ENCODE measurements around the gene CFAP65. TPM values are rescaled to one million over a fixed set of nuclear protein-coding genes. Genes with fewer than 3 reads are reported as not detected.

Gene CFAP65
- total RNA-seq, 1 donor from 2014 or later = not detected

- no peak for DNase-seq (ENCODE audit: low spot score)
Observed at GRCh38 chr2:219060821-219061791, 19.8 kb upstream of the CFAP65 start, which contains the start of gene IHH. IHH (minus strand) TSS chr2:219060921; CDS start chr2:219060467, 454 bp downstream.

DNA sequence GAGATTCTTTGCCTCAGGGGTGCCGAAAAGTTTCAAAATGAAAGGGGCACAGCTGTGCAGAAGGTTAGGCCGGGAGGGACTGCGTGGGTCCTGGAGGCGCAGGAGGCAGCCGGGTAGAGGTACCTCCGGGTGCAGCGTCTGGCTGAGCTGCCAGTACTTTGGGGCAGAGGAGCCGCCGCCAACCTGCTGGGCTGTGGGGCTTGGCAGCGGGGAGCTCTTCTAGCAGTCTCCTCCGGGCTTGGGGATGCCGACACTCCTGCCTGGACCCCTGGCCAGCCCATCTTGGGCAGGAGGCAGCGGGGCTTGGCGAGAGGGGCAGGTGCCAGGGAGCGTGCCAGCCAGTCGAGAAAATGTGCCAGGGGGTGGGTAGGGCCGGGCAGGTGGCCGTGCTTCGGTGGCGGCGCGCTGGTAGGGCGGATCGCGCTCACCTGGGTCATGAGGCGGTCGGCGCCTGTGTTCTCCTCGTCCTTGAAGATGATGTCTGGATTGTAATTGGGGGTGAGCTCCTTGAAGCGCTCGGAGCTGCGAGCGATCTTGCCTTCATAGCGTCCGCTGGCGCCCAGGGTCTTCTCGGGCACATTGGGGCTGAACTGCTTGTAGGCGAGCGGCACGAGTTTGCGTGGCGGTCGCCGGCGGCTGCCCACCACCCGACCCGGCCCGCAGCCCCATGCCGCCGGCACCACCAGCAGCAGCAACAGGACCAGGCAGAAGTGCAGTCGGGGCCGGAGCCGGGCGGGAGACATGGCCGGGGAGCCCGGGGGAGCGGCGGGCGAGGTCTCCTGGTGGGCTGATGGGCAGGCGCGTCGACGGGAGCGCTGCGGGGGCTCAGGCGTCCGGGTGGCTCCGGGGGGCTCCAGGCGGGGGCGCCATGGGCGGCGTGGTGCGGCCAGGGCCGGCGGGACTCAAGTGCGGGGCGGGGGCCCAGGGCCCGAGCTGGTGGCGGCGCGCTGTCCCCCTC lies 18.7 kb upstream of the CFAP65 start:
- DNase-seq (ENCODE audit: low spot score) = no peak

- no peak for DNase-seq (ENCODE audit: low spot score)
Observed at GRCh38 chr2:219059375-219059724, 18.0 kb upstream of the CFAP65 start.

GRCh38 chr2:219058541-219059374 lies 17.4 kb upstream of the CFAP65 start:
- no peak for DNase-seq (ENCODE audit: low spot score)

DNA sequence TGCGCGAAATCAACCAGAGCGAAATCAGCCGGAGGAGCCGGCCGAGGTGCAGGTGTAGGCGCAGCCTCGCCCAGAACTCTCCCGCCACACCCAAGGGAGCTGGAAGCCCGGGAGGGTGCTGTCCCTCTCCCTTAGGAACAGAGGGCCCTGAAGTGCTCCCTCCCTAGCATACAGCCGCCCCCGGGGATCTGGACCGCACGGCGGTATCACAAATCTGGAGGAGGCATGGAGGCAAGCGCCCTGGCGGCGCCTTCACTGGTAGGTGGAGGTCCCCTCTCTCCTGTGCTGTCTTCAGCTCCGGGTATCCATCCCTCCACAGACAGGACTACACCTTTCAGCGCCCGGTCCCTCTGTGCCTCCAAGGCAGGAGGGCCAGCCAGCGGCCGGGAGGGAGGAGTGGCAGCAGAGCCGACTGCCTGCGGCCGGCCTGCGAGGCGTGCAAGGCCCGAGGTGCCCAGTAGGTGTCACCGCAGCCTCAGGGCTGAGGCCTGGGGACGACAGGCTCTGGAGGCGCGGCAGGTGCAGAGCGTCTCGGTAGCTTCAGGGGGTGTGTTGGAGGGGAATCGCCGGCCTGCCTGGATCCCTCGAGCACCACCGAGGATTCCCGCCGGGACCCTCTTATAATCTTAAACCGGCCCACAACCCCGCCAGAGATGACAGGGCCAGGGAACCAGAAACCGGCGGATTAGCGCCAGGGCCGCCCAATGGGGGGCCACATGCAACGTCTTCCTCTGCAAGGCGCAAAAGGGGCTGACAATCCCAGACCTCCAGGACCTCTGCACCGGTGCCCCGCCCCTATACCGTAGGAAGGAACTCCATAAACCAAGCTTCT lies 16.6 kb upstream of the CFAP65 start:
- DNase-seq (ENCODE audit: low spot score) = peak; percentile 77

- DNase-seq (ENCODE audit: low spot score) = no peak
Observed at GRCh38 chr2:219056896-219057708, 15.8 kb upstream of the CFAP65 start.

GRCh38 chr2:219056176-219056895 lies 15.0 kb upstream of the CFAP65 start:
- no peak for DNase-seq (ENCODE audit: low spot score)

DNA sequence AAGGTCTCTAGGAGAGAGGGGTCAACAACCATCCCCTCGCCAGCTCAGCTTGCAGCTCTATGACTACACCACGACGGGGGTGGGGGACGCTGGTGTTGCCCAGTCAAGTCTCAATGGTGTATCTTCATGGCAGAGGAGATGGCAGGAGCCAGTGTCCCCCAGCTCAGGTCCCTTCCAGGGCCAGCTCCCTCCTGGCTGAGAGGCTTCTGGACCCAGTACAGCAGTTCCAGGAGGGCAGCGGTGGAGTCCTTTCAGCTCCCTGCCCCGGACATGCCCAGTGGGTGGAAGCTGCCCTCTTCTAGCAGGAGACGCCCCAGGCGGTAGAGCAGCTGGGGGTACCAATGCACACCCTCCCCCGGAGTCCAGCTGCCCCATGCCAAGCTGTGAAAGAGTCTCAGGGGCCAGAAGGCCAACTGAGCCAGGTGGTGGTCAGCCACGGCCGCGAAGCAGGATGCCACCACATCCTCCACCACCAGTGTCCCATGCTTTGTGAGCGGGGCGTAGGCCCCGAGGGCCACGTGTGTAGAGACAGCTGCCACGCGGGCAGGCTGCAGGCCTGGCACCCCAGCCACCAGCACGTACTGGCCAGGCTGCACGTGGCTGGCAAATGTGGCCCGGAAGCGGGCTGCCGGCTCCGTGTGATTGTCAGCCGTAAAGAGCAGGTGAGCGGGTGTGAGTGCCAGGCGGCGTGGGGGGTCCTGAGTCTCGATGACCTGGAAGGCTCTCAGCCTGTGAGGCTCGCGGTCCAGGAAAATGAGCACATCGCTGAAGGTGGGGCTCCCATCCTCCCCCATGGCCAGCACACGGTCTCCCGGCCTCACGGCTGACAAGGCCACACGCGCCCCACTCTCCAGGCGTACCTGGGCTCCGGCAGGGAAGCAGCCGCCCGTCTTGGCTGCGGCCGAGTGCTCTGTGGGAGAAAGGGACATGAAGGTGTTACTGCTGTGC lies 13.9 kb upstream of the CFAP65 start:
- DNase-seq (ENCODE audit: low spot score) = no peak

GRCh38 chr2:219049282-219049681 lies 8.0 kb upstream of the CFAP65 start:
- no peak for DNase-seq (ENCODE audit: low spot score)

GRCh38 chr2:219045937-219046550 lies 4.7 kb upstream of the CFAP65 start:
- no peak for DNase-seq (ENCODE audit: low spot score)

GRCh38 chr2:219042750-219043149 lies 1.4 kb upstream of the CFAP65 start:
- no peak for DNase-seq (ENCODE audit: low spot score)

DNA sequence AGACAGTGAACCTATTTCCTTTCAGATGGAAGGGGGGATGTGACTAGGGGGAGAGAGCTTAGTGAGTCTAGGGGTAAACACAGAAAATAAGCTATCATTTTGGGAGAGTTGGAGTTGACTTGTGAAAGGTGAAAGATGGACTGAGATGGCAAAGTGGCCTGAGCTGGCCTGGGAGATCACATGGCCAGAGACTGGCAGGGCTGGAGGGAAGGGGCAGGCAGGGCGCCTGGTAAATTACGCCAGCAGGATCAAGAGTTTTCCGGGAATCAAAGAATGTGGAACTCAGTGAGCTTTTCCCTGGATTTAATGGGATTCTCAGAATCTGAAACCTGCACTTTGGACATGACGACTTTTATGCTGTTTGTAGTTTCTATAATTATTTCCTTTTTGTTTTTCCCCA lies 841 bp upstream of the CFAP65 start:
- no peak for DNase-seq (ENCODE audit: low spot score)

DNA sequence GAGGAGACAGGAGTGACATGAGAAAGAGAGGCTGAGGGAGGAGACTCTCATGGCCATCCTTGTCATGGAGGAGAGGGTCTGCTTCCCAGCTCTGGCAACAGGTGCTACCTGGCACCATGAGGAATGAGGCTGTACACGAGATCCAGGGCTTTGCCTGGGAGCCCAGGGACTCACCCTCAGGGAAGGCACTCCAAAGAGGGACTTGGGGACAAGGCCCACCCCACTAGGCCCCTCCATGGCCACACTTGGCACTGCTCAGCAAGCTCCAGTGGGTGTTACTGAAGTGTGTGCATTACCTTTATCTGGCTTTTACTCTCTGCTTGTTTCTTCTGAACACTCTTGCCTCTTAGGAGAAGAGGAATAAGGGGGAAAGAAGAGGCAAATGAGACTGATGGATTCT lies 2.7 kb downstream of the CFAP65 start:
- no peak for DNase-seq (ENCODE audit: low spot score)

DNA sequence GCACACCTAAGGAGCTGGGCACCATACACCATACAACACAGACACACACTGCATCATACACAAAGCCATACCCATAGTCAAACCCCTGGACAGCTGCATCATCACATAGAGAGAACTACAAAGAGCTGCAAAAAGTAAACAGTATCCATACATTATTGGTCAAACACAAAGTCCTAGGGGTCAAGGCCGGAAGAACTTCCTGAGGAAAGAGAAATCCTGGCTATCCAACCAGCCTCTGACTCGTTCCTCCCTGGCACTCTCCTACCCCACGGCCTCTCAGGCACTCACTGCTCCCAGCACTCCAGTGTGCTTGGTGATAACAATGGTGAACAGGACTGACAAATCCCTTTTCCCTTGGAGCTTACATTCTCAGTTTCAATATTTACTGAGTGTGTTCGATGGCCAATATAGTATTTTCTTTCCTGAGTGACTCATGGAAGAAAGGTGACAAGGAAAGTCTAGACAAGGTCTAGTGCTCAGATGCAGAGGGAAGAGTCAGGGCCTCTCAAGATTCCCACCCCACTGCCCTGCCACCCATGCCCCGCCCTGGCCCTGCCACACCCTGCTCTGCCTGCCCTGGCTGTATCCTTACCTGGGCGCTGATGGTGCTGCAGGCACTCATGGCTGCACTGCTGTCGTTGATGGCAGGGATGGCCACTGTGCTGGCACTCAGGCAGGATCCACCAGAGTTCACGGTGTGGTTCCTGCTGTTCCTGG lies 3.4 kb downstream of the CFAP65 start:
- DNase-seq (ENCODE audit: low spot score) = no peak

- no peak for DNase-seq (ENCODE audit: low spot score)
Observed at GRCh38 chr2:219035942-219036341, 5.4 kb downstream of the CFAP65 start.

DNA sequence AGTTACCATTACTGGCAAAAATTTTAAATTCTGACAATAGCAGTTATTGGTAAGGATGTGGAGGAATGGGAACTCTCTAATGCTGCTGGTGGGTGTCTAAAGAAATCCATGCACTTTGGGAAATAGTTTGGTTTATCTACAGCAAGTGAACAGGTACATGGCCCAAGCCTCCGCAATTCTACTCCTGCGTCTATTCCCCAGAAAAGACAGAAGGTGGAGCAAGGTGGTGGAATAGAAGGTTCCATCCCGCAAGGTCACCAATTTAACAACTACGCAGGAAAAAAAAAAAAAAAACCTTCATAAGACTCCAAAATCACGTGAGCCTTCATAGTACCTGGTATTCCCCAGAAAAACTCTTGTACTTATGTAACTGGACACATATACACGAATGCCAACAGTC lies 6.5 kb downstream of the CFAP65 start:
- DNase-seq (ENCODE audit: low spot score) = no peak

Data from ureter (tissue), 1 donor.